GM21786 (cell line): ENCODE data around the gene MOB2.

Source experiments
- ATAC-seq: cut with Tn5 transposase; IDR thresholded peaks from one replicate; pipeline ENCODE4 v1.9.1; 2021; ENCODE audit not compliant: unreplicated experiment

MOB2 gene

GRCh38 chr11:1422481-1422880 is 64.1 kb downstream of the MOB2 start:
- no peak for ATAC-seq

- ATAC-seq: no peak
These were observed 65.3 kb downstream of the MOB2 start for GRCh38 chr11:1421291-1421690.

DNA sequence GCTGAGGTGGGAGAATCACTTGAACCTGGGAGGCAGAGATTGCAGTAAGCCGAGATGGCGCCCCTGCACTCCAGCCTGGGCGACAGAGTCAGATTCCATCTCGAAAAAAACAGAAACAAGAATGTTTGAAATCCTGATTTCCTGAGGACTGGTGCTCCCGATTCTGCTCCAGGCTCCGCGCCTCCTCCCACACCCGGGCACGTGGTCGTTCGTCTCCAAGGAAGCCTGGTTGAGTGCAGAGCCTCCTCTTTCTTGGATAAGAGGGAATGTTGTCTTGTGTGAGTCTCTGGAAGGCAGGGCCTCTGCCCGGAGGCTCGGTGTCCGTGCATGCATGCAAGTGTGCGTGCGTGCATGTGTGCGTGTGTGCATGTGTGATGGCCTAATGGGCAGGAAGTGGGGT is 66.8 kb downstream of the MOB2 start:
- ATAC-seq: no peak
